HepG2 (cell line): ENCODE results near the gene RASA2. TPM values are rescaled to one million over a fixed set of nuclear protein-coding genes. Genes with fewer than 3 reads are reported as not detected.

Experiments used
- TMF1 ChIP-seq: sonication (generic); formaldehyde crosslinking; IDR thresholded peaks from 2 replicates; pipeline ENCODE4 v1.8.1; 2022; ENCODE audit warnings: low read depth, missing genetic modification reagents
- polyA plus RNA-seq, 8 experiments: library from polyadenylated mRNA; depleted of rRNA in 3 of 8; stranded (reverse) in 7 of 8; unstranded in 1 of 8; fragments of >200 nt; fragmentation: Illumina TruSeq in 4 of 8; extraction: Trizol in 4 of 8; gene quantifications; 2 replicates each; pipeline versions ENCODE4 v1.2.1 to v1.2.3, GENCODE V29; 2011 to 2016; ENCODE audit warnings: low read depth in 4 of 8, missing spikeins in 1 of 8, mixed read lengths in 1 of 8; ENCODE audit not compliant: insufficient read depth in 1 of 8
- total RNA-seq, 5 experiments: library from RNA; depleted of rRNA; stranded (reverse); fragments of >200 nt; fragmentation: Illumina TruSeq; extraction: Trizol; gene quantifications; 2 replicates each; pipeline ENCODE4 v1.2.3, GENCODE V29; 2016; ENCODE audit warnings: low read depth in 1 of 5
- TF ChIP-seq, protein P1 (sequence below): sonication (generic); formaldehyde crosslinking; IDR thresholded peaks from 2 replicates; pipeline ENCODE4 v1.4.0; 2020; ENCODE audit warnings: missing genetic modification reagents, borderline replicate concordance
- TF ChIP-seq, protein P2 (sequence below): IDR thresholded peaks from 2 replicates; pipeline ENCODE4 v1.6.1; 2018; ENCODE audit warnings: missing genetic modification reagents
- TF ChIP-seq, protein P3 (sequence below): sonication (generic); formaldehyde crosslinking; IDR thresholded peaks from 2 replicates; pipeline ENCODE4 v1.4.0; 2020; ENCODE audit warnings: mild to moderate bottlenecking, missing genetic modification reagents
- TF ChIP-seq, protein P4 (sequence below): sonication (generic); formaldehyde crosslinking; IDR thresholded peaks from 2 replicates; pipeline ENCODE4 v1.5.0; 2020; ENCODE audit warnings: missing genetic modification reagents, mild to moderate bottlenecking, borderline replicate concordance
- TF ChIP-seq, protein P5 (sequence below): sonication (generic); formaldehyde crosslinking; IDR thresholded peaks from 2 replicates; pipeline ENCODE4 v1.4.0; 2020; ENCODE audit warnings: missing genetic modification reagents, mild to moderate bottlenecking, borderline replicate concordance
- TF ChIP-seq, protein P6 (sequence below): sonication (generic); formaldehyde crosslinking; IDR thresholded peaks from 2 replicates; pipeline ENCODE4 v1.5.0; 2020; ENCODE audit warnings: missing genetic modification reagents

RASA2 gene
- total and polyA plus RNA-seq, 2 of the 13 experiments (the other 11 are each of a cell fraction or from before 2014, with no cell fraction given): 5.4 to 8.5 TPM

DNA sequence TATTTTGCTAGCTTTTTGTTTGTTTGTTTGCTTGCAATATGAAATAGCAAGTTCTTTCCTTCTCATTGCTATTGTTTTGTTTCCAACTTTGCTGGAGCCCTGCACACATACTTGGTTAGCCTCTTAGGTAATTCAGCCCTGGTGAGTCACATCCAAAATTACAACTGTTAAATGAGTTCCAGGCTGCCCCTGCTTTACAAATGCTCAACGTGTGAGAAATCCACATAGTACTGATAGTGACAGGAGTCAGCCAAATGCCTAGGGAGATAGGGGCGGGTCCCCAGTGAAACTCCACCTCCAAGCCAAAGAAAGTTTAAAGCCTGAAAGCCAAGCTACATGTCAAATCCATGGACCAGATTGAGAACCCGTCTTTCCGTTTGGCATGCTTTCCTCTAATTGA is 169.9 kb downstream of the RASA2 start (continued):
- TF ChIP-seq, protein P1, sequence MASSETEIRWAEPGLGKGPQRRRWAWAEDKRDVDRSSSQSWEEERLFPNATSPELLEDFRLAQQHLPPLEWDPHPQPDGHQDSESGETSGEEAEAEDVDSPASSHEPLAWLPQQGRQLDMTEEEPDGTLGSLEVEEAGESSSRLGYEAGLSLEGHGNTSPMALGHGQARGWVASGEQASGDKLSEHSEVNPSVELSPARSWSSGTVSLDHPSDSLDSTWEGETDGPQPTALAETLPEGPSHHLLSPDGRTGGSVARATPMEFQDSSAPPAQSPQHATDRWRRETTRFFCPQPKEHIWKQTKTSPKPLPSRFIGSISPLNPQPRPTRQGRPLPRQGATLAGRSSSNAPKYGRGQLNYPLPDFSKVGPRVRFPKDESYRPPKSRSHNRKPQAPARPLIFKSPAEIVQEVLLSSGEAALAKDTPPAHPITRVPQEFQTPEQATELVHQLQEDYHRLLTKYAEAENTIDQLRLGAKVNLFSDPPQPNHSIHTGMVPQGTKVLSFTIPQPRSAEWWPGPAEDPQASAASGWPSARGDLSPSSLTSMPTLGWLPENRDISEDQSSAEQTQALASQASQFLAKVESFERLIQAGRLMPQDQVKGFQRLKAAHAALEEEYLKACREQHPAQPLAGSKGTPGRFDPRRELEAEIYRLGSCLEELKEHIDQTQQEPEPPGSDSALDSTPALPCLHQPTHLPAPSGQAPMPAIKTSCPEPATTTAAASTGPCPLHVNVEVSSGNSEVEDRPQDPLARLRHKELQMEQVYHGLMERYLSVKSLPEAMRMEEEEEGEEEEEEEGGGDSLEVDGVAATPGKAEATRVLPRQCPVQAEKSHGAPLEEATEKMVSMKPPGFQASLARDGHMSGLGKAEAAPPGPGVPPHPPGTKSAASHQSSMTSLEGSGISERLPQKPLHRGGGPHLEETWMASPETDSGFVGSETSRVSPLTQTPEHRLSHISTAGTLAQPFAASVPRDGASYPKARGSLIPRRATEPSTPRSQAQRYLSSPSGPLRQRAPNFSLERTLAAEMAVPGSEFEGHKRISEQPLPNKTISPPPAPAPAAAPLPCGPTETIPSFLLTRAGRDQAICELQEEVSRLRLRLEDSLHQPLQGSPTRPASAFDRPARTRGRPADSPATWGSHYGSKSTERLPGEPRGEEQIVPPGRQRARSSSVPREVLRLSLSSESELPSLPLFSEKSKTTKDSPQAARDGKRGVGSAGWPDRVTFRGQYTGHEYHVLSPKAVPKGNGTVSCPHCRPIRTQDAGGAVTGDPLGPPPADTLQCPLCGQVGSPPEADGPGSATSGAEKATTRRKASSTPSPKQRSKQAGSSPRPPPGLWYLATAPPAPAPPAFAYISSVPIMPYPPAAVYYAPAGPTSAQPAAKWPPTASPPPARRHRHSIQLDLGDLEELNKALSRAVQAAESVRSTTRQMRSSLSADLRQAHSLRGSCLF (CRISPR knock-in tag): no peak
- no peak for TF ChIP-seq TMF1 (CRISPR knock-in tag)
- TF ChIP-seq, protein P2, sequence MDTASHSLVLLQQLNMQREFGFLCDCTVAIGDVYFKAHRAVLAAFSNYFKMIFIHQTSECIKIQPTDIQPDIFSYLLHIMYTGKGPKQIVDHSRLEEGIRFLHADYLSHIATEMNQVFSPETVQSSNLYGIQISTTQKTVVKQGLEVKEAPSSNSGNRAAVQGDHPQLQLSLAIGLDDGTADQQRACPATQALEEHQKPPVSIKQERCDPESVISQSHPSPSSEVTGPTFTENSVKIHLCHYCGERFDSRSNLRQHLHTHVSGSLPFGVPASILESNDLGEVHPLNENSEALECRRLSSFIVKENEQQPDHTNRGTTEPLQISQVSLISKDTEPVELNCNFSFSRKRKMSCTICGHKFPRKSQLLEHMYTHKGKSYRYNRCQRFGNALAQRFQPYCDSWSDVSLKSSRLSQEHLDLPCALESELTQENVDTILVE (CRISPR knock-in tag): no peak
- TF ChIP-seq, protein P3, sequence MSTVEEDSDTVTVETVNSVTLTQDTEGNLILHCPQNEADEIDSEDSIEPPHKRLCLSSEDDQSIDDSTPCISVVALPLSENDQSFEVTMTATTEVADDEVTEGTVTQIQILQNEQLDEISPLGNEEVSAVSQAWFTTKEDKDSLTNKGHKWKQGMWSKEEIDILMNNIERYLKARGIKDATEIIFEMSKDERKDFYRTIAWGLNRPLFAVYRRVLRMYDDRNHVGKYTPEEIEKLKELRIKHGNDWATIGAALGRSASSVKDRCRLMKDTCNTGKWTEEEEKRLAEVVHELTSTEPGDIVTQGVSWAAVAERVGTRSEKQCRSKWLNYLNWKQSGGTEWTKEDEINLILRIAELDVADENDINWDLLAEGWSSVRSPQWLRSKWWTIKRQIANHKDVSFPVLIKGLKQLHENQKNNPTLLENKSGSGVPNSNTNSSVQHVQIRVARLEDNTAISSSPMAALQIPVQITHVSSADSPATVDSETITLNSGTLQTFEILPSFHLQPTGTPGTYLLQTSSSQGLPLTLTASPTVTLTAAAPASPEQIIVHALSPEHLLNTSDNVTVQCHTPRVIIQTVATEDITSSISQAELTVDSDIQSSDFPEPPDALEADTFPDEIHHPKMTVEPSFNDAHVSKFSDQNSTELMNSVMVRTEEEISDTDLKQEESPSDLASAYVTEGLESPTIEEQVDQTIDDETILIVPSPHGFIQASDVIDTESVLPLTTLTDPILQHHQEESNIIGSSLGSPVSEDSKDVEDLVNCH: no peak
- TF ChIP-seq, protein P4, sequence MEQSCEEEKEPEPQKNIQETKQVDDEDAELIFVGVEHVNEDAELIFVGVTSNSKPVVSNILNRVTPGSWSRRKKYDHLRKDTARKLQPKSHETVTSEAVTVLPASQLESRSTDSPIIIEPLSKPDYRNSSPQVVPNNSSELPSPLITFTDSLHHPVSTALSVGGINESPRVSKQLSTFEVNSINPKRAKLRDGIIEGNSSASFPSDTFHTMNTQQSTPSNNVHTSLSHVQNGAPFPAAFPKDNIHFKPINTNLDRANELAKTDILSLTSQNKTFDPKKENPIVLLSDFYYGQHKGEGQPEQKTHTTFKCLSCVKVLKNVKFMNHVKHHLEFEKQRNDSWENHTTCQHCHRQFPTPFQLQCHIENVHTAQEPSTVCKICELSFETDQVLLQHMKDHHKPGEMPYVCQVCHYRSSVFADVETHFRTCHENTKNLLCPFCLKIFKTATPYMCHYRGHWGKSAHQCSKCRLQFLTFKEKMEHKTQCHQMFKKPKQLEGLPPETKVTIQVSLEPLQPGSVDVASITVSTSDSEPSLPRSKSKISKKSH (CRISPR knock-in tag): no peak
- TF ChIP-seq, protein P5, sequence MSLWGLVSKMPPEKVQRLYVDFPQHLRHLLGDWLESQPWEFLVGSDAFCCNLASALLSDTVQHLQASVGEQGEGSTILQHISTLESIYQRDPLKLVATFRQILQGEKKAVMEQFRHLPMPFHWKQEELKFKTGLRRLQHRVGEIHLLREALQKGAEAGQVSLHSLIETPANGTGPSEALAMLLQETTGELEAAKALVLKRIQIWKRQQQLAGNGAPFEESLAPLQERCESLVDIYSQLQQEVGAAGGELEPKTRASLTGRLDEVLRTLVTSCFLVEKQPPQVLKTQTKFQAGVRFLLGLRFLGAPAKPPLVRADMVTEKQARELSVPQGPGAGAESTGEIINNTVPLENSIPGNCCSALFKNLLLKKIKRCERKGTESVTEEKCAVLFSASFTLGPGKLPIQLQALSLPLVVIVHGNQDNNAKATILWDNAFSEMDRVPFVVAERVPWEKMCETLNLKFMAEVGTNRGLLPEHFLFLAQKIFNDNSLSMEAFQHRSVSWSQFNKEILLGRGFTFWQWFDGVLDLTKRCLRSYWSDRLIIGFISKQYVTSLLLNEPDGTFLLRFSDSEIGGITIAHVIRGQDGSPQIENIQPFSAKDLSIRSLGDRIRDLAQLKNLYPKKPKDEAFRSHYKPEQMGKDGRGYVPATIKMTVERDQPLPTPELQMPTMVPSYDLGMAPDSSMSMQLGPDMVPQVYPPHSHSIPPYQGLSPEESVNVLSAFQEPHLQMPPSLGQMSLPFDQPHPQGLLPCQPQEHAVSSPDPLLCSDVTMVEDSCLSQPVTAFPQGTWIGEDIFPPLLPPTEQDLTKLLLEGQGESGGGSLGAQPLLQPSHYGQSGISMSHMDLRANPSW (CRISPR knock-in tag): no peak
- TF ChIP-seq, protein P6, sequence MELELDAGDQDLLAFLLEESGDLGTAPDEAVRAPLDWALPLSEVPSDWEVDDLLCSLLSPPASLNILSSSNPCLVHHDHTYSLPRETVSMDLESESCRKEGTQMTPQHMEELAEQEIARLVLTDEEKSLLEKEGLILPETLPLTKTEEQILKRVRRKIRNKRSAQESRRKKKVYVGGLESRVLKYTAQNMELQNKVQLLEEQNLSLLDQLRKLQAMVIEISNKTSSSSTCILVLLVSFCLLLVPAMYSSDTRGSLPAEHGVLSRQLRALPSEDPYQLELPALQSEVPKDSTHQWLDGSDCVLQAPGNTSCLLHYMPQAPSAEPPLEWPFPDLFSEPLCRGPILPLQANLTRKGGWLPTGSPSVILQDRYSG (CRISPR knock-in tag): no peak
